SU-DHL-6 (cell line): Measurements from ENCODE around the gene BANP.

ENCODE experiments used
- CTCF ChIP-seq: fragments of 200-600 bp; sonication (generic); IDR thresholded peaks from one replicate; pipeline ENCODE4 v1.5.1; 2017; ENCODE audit warnings: antibody characterized with exemption, mild to moderate bottlenecking, low read length, moderate library complexity; ENCODE audit not compliant: insufficient read depth, poor library complexity, severe bottlenecking
- EZH2phosphoT487 ChIP-seq: fragments of 200-600 bp; sonication (generic), shearing (Covaris generic); conservative IDR thresholded peaks from 2 replicates; pipeline ENCODE4 v1.6.1; 2018; ENCODE audit warnings: mild to moderate bottlenecking, antibody characterized with exemption, low read length, moderate library complexity, mixed read lengths

GRCh38 chr16:88030498-88030897 lies 79.3 kb downstream of the BANP start:
- TF ChIP-seq CTCF: no peak
- no peak for TF ChIP-seq EZH2phosphoT487
